ENCODE results near the gene OR2T10. TPM values are rescaled to one million over a fixed set of nuclear protein-coding genes. Genes with fewer than 3 reads are reported as not detected.

The OR2T10 gene
- total RNA-seq, 1 experiment from 2014 or later = not detected

GRCh38 chr1:248625971-248626370 lies 28.5 kb upstream of the OR2T10 start:
- in situ Hi-C loops (cut with HindIII; ENCODE audit: low pct_unique_long_range_greater_than_20kb, low sequenced_read_pairs) (no loop called here), intact Hi-C loops (cut with micrococcal nuclease; ENCODE audit: unreplicated experiment) (loop anchor here (10.0 kb wide), 1 partner anchor 941 kb away; no protein-coding TSS in a partner anchor)
- TF ChIP-seq CTCF (IDR thresholded peaks at IDR 0.05) (no peak), POLR2AphosphoS5 (IDR thresholded peaks at IDR 0.05; ENCODE audit: low read depth, low read length) (no peak), REST (IDR thresholded peaks at IDR 0.05; ENCODE audit: insufficient read depth in 1 of 2, low read depth in 2 of 2, low read length in 1 of 2) (no peak), TCF7L2 (IDR thresholded peaks at IDR 0.05; ENCODE audit: low read depth, low read length) (no peak), SIN3A (IDR thresholded peaks at IDR 0.05; ENCODE audit: borderline replicate concordance, insufficient read depth, low read depth, low read length) (no peak)
- no peak overlapping the region for H3K4me3 ChIP-seq (ENCODE audit: low read depth in 2 of 2, low read length in 2 of 2)
- H3K27ac ChIP-seq (ENCODE audit: low read length) = no peak overlapping the region
- H3K9me3 ChIP-seq (ENCODE audit: control insufficient read depth, insufficient read depth, low read depth, low read length) = no peaks in the 10 kb centered on the region
- DNase-seq (ENCODE audit: low read depth, low spot score) (no peak), ATAC-seq (no peak)
- H3K27me3 ChIP-seq (ENCODE audit: control insufficient read depth, insufficient read depth, low read length) = no peaks in the 10 kb centered on the region
- no peaks in the 10 kb centered on the region for H3K4me1 ChIP-seq (ENCODE audit: control insufficient read depth, insufficient read depth, low read length)
- ChIA-PET POLR2A (no interaction called here), CTCF (no interaction called here)
- BruUV-seq (replicated peaks) = no TSS peak
- H3K36me3 ChIP-seq (ENCODE audit: control insufficient read depth, insufficient read depth, low read length) = no peaks in the 10 kb centered on the region

- Histone ChIP-seq H3K4me3 (ENCODE audit: low read depth in 2 of 2, low read length in 2 of 2) (no peak overlapping the region), H3K27me3 (ENCODE audit: control insufficient read depth, insufficient read depth, low read length) (no peaks in the 10 kb centered on the region), H3K4me1 (ENCODE audit: control insufficient read depth, insufficient read depth, low read length) (no peaks in the 10 kb centered on the region), H3K9me3 (ENCODE audit: control insufficient read depth, insufficient read depth, low read depth, low read length) (no peaks in the 10 kb centered on the region), H3K27ac (ENCODE audit: low read length) (no peak overlapping the region), H3K36me3 (ENCODE audit: control insufficient read depth, insufficient read depth, low read length) (no peaks in the 10 kb centered on the region)
- no TSS peak for BruUV-seq (replicated peaks)
- ATAC-seq (no peak), DNase-seq (ENCODE audit: low read depth, low spot score) (no peak)
- no peak for TF ChIP-seq TCF7L2 (IDR thresholded peaks at IDR 0.05; ENCODE audit: low read depth, low read length)
- no peak for TF ChIP-seq SIN3A (IDR thresholded peaks at IDR 0.05; ENCODE audit: borderline replicate concordance, insufficient read depth, low read depth, low read length)
- no peak for TF ChIP-seq POLR2AphosphoS5 (IDR thresholded peaks at IDR 0.05; ENCODE audit: low read depth, low read length)
- no peak for TF ChIP-seq CTCF (IDR thresholded peaks at IDR 0.05)
- no peak for TF ChIP-seq REST (IDR thresholded peaks at IDR 0.05; ENCODE audit: insufficient read depth in 1 of 2, low read depth in 2 of 2, low read length in 1 of 2)
- CTCF ChIA-PET = no interaction called here
- intact Hi-C loops (cut with micrococcal nuclease; ENCODE audit: unreplicated experiment) = loop anchor here (10.0 kb wide), 1 partner anchor 940 kb away; no protein-coding TSS in a partner anchor
- in situ Hi-C loops (cut with HindIII; ENCODE audit: low pct_unique_long_range_greater_than_20kb, low sequenced_read_pairs) = no loop called here
- POLR2A ChIA-PET = no interaction called here
These were observed 27.7 kb upstream of the OR2T10 start for GRCh38 chr1:248625166-248625565.
